ENCODE results near the gene C1orf141.
"Not testable (repeated sequence)": the region's sequence is repeated elsewhere in the genome, so short reads cannot be mapped to it uniquely, and the experiment has no call there.

The C1orf141 gene

GRCh38 chr1:67141832-67142231 lies 7.1 kb upstream of the C1orf141 start:
- not testable (repeated sequence) for DNase-seq

GRCh38 chr1:67140460-67140859 lies 5.7 kb upstream of the C1orf141 start:
- no peak for DNase-seq

- DNase-seq: no peak
Observed at GRCh38 chr1:67138813-67139499, 4.2 kb upstream of the C1orf141 start.

- DNase-seq: no peak
Observed at GRCh38 chr1:67137307-67137753, 2.6 kb upstream of the C1orf141 start.

- no peak for DNase-seq
Observed at GRCh38 chr1:67135354-67135753, 584 bp upstream of the C1orf141 start.

- no peak for DNase-seq
Observed at GRCh38 chr1:67133177-67133576, 1.6 kb downstream of the C1orf141 start.

GRCh38 chr1:67130673-67131072 lies 4.1 kb downstream of the C1orf141 start:
- no peak for DNase-seq

GRCh38 chr1:67126974-67127373 lies 7.8 kb downstream of the C1orf141 start:
- DNase-seq: no peak

GRCh38 chr1:67126111-67126746 lies 8.5 kb downstream of the C1orf141 start:
- no peak for DNase-seq

- no peak for DNase-seq
Observed at GRCh38 chr1:67124455-67124854, 10.3 kb downstream of the C1orf141 start.

- DNase-seq: no peak
Observed at GRCh38 chr1:67120855-67121619, 13.7 kb downstream of the C1orf141 start.

GRCh38 chr1:67118646-67119045 lies 16.1 kb downstream of the C1orf141 start:
- DNase-seq: no peak

GRCh38 chr1:67118191-67118590 lies 16.6 kb downstream of the C1orf141 start:
- no peak for DNase-seq

- no peak for DNase-seq
Observed at GRCh38 chr1:67114162-67114561, 20.6 kb downstream of the C1orf141 start.

- no peak for DNase-seq
Observed at GRCh38 chr1:67110352-67110751, 24.4 kb downstream of the C1orf141 start.

- DNase-seq: peak; percentile 13
Observed at GRCh38 chr1:67105508-67105907, 29.3 kb downstream of the C1orf141 start.

- no peak for DNase-seq
Observed at GRCh38 chr1:67103548-67103947, 31.2 kb downstream of the C1orf141 start.

- no peak for DNase-seq
Observed at GRCh38 chr1:67100833-67101232, 33.9 kb downstream of the C1orf141 start.

GRCh38 chr1:67097305-67097704 lies 37.5 kb downstream of the C1orf141 start:
- no peak for DNase-seq

GRCh38 chr1:67094191-67094590 lies 40.6 kb downstream of the C1orf141 start:
- DNase-seq: no peak

- no peak for DNase-seq
Observed at GRCh38 chr1:67089685-67090208, 45.0 kb downstream of the C1orf141 start.

GRCh38 chr1:67088440-67088839 lies 46.3 kb downstream of the C1orf141 start:
- no peak for DNase-seq

GRCh38 chr1:67085326-67085725 lies 49.4 kb downstream of the C1orf141 start:
- no peak for DNase-seq
